Inflammatory macrophage treated with lipopolysaccharide for 4 hours (primary cell): ENCODE data around the gene ARHGAP9.
A peak's percentile ranks its signal among the peaks of the same experiment; 100 is the strongest.
"Not testable (repeated sequence)": the region's sequence is repeated elsewhere in the genome, so short reads cannot be mapped to it uniquely, and the experiment has no call there.

Experiments used
- DNase-seq: peaks from one replicate; pipeline ENCODE4 v3.0.0-alpha.2; 2020

Gene ARHGAP9

DNA sequence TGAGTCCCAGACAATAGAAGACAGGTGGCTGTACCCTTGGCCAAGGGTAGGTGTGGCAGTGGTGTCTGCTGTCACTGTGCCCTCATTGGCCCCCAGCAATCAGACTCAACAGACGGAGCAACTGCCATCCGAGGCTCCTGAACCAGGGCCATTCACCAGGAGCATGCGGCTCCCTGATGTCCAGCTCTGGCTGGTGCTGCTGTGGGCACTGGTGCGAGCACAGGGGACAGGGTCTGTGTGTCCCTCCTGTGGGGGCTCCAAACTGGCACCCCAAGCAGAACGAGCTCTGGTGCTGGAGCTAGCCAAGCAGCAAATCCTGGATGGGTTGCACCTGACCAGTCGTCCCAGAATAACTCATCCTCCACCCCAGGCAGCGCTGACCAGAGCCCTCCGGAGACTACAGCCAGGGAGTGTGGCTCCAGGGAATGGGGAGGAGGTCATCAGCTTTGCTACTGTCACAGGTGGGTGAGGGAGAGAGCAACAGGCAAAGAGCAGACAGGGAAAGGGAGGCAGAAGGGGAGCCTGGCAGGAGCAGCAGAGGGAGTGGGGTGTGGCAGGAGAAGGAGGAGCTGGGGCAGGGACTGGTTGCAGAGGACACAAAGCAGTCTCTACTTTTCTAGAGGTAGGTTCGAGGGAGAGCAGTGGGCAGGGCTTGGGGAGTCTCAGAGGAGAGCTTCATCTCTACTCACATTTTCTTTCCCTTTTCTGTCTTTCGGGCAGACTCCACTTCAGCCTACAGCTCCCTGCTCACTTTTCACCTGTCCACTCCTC lies 24.1 kb downstream of the ARHGAP9 start:
- no peak for DNase-seq

- peak; percentile 61 for DNase-seq
Measured at GRCh38 chr12:57454566-57455373, 24.9 kb downstream of the ARHGAP9 start, which contains the start of gene INHBE. Gene INHBE (plus strand): TSS chr12:57455307. CDS start chr12:57455537, 230 bp downstream.

DNA sequence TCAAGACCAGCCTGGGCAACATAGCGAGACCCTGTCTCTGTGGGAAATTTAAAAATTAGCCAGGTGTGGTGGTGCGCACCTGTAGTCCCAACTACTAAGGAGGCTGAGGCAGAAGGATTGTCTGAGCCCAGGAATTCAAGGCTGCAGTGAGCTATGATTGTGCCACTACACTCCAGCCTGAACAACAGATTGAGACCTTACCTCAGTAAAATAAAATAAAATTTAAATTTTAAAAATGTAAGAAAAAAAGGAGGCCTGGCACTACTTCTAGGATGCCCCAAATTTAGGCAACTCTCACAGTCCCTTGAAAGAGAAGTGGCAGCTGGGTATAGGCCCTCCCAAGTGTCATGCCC lies 25.5 kb downstream of the ARHGAP9 start:
- no peak for DNase-seq

- DNase-seq, result peak; percentile 70
Measured at GRCh38 chr12:57452937-57453509, 26.6 kb downstream of the ARHGAP9 start.

DNA sequence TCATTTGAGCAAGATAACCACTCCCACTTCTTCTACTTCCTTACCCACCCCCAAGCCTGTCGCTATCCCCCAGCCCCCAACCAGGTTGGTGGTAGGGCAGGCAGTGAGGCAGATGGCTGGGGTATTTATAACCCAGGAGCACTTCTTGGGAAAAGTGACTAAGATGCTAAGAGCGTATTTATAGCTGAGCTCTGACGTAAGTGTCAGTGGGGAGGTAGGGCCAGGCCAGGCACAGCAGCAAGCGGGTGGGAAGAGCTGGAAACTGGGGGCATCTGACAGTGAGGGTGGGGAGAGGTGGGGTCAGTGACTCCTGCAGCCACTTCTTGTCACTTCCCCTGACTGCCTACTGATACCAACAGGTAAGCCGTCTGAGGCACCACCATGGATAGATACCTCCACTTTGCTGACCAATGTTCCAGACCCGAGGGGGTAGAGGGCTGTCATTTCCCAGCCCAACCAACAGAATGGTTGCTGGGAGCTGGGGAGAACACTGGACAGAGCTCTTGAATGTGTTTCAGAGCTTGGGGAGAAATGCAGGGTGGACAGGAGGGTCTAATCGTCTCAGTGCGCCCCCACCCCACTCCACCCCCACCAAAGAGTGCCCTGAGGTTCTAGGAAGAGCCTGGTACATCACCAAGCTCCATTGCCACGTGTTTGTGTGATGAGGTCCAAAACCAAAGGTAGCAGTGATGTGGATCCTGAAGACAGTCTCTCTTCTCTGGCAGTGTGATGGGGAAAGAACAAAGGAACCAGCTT lies 27.3 kb downstream of the ARHGAP9 start:
- DNase-seq, result no peak

GRCh38 chr12:57451233-57451778 lies 28.4 kb downstream of the ARHGAP9 start:
- no peak for DNase-seq

GRCh38 chr12:57450057-57450456 lies 29.6 kb downstream of the ARHGAP9 start:
- DNase-seq, result no peak

GRCh38 chr12:57449375-57449774 lies 30.3 kb downstream of the ARHGAP9 start:
- no peak for DNase-seq

- DNase-seq, result no peak
Measured at GRCh38 chr12:57448669-57449068, 31.0 kb downstream of the ARHGAP9 start.

- no peak for DNase-seq
Measured at GRCh38 chr12:57446292-57446960, 33.2 kb downstream of the ARHGAP9 start.

- DNase-seq, result no peak
Measured at GRCh38 chr12:57444744-57445143, 34.9 kb downstream of the ARHGAP9 start.

GRCh38 chr12:57444337-57444736 lies 35.3 kb downstream of the ARHGAP9 start:
- not testable (repeated sequence) for DNase-seq

GRCh38 chr12:57441846-57442427 lies 37.7 kb downstream of the ARHGAP9 start:
- no peak for DNase-seq

- not testable (repeated sequence) for DNase-seq
Measured at GRCh38 chr12:57441393-57441792, 38.3 kb downstream of the ARHGAP9 start.

DNA sequence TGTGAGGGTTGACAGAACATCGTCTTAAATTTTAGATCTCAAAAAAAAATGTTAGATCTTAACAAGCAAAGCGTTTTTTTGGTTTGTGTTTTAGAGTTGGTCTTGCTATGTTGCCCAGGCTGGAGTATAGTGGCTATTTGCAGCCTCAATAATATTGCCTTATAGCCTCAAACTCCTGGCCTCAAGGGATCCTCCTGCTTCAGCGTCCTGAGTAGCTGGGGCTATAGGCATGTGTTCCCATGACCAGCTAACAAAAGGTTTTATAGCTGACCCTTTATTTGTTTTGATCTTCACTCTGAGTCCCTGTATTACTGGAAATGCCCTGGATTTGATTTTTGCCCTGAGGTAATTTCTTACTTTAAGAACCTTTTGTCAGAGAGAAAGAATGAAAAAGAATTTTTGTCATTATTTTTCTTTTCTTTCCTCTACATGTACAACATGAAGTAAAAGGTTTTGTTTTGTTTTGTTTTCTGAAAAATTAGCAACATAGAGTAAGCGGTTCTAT lies 39.9 kb downstream of the ARHGAP9 start:
- DNase-seq, result no peak

GRCh38 chr12:57438400-57438799 lies 41.3 kb downstream of the ARHGAP9 start:
- no peak for DNase-seq

GRCh38 chr12:57435293-57435692 lies 44.4 kb downstream of the ARHGAP9 start:
- no peak for DNase-seq

DNA sequence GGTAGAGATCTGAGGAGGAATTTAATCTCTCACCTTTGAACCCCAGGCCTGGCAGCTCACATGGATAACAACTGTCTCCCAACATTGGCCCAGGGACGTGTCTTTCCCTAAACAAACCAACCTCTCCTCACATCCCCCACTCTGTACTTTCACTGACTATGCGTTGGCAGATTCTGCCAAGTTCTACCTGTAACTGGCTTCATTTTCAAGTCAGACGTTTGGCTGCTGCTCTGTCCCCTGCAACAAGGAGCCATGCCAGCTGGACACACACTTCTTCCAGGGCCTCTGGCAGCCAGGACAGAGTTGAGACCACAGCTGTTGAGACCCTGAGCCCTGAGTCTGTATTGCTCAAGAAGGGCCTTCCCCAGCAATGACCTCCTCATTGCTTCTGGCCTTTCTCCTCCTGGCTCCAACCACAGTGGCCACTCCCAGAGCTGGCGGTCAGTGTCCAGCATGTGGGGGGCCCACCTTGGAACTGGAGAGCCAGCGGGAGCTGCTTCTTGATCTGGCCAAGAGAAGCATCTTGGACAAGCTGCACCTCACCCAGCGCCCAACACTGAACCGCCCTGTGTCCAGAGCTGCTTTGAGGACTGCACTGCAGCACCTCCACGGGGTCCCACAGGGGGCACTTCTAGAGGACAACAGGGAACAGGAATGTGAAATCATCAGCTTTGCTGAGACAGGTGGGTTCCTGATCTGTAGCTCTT lies 45.0 kb downstream of the ARHGAP9 start, which contains the start of gene INHBC:
TSS of gene INHBC (plus strand) at position 268 of the 707 bp plus-strand sequence. CDS start at position 371, 103 bp downstream.
- no peak for DNase-seq

GRCh38 chr12:57433370-57433769 lies 46.3 kb downstream of the ARHGAP9 start:
- DNase-seq, result no peak

DNA sequence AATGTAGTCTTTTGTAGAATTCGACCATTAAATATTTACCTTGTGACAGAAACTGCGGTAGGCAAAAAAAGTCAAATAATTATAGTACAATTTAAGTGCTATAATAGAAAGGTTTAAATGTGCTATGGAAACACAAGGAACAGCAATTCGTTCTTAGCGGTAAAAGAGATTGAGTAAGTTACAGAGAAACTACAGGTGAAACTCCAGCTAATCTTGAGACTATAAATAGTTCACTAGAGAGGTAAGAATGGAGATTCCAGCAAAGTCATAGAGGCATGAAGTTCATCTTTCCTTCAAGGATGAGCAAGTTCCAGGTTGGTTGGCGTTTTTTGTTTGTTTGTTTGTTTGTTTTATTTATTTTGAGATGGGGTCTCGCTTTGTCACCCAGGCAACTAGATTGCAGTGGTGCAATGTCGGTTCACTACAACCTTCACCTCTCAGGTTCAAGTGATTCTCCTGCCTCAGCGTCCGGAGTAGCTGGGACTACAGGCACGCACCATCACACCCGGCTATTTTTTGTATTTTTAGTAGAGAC lies 47.9 kb downstream of the ARHGAP9 start:
- no peak for DNase-seq
